ENCODE measurements around the gene SORCS1.

SORCS1 gene

DNA sequence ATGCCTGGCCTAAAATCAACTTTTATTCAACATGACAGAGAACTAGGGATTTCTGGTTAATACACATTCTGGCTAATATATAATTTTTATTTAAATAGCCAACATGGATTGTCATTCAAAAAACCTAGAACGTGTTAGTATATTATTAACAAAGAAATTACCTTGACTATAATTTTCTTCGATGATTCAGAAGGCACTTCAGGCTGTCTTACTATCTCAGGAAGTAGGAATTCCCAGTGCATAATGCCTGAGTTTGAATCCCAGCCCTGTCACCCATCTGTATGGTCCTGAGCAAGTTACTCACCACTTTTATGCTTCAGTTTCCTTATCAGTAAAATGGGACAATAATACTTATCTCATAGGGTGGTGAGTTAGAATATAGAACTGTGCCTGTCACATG lies 106.2 kb downstream of the SORCS1 start:
- H3K4me3 ChIP-seq (ENCODE audit: low read depth, low read length) = no peak overlapping the region
- no peak for DNase-seq (ENCODE audit: low read depth)

GRCh38 chr10:107056182-107056581 lies 108.3 kb downstream of the SORCS1 start:
- TF ChIP-seq CTCF (IDR thresholded peaks at IDR 0.05; ENCODE audit: control insufficient read depth, extremely low read depth, insufficient read depth) = no peak
- DNase-seq (ENCODE audit: low read depth) = no peak
- no peak overlapping the region for H3K4me3 ChIP-seq (ENCODE audit: low read depth, low read length)

More for the DNA sequence above, 106.2 kb downstream of the SORCS1 start:
- no peak for TF ChIP-seq CTCF (IDR thresholded peaks at IDR 0.05; ENCODE audit: control insufficient read depth, extremely low read depth, insufficient read depth)

DNA sequence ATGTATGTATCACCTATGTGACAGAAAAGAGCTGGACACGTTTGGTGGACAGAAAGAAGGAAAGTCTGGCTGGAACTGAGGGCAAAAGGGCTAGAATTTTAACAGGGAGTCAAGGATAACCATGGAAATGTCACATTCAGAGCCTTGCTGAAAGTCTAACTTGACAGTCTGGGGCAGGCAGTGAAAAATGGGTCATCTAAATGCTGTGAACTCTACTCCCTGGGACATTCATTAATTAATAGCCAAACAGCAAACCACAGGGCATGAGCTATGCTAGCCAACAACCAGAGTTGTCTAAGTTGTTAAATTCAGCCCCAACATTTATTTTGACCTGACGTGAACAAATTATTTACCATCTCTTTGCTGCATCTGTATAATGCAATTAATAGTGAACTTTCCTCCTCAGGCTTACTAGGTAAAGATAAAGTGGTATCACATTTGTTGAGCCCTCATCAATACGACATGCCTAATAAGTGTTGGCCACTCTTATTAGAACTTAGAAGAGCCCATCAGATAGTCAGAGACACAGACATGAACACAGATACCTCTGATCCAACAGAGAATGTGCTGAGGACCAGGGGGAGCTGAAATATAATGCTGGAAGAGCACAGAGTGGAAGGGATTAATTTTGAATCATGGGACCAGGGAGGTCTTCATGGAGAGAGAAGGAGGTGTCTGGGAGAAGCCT lies 109.9 kb downstream of the SORCS1 start:
- DNase-seq (ENCODE audit: low read depth) = no peak
- TF ChIP-seq CTCF (IDR thresholded peaks at IDR 0.05; ENCODE audit: control insufficient read depth, extremely low read depth, insufficient read depth) = no peak

DNA sequence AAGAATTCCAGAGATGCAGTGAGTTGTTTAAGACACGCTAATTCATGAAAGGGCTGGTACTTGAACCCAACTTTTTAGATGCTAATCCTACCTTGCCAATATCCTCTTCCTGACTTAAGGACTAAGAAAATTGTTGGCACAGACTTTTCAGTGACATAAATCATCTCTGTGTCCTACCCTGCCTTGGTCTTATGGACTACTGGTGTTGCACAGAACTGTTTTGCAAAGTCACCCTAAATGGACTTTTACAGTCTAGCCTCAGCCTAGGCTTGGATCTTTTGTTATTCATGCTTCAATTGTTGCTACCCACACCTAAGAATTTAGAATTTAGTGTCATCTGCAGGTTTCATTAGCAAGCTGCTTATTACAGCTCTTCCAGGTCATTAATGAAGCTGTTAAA lies 112.7 kb downstream of the SORCS1 start:
- no peak for DNase-seq (ENCODE audit: low read depth)
- TF ChIP-seq CTCF (IDR thresholded peaks at IDR 0.05; ENCODE audit: control insufficient read depth, extremely low read depth, insufficient read depth) = no peak
- no peak overlapping the region for H3K4me3 ChIP-seq (ENCODE audit: low read depth, low read length)

More for the DNA sequence above, 109.9 kb downstream of the SORCS1 start:
- H3K4me3 ChIP-seq (ENCODE audit: low read depth, low read length) = no peak overlapping the region

GRCh38 chr10:107043461-107043860 lies 121.0 kb downstream of the SORCS1 start:
- DNase-seq (ENCODE audit: low read depth) = no peak
- no peak for TF ChIP-seq CTCF (IDR thresholded peaks at IDR 0.05; ENCODE audit: control insufficient read depth, extremely low read depth, insufficient read depth)

DNA sequence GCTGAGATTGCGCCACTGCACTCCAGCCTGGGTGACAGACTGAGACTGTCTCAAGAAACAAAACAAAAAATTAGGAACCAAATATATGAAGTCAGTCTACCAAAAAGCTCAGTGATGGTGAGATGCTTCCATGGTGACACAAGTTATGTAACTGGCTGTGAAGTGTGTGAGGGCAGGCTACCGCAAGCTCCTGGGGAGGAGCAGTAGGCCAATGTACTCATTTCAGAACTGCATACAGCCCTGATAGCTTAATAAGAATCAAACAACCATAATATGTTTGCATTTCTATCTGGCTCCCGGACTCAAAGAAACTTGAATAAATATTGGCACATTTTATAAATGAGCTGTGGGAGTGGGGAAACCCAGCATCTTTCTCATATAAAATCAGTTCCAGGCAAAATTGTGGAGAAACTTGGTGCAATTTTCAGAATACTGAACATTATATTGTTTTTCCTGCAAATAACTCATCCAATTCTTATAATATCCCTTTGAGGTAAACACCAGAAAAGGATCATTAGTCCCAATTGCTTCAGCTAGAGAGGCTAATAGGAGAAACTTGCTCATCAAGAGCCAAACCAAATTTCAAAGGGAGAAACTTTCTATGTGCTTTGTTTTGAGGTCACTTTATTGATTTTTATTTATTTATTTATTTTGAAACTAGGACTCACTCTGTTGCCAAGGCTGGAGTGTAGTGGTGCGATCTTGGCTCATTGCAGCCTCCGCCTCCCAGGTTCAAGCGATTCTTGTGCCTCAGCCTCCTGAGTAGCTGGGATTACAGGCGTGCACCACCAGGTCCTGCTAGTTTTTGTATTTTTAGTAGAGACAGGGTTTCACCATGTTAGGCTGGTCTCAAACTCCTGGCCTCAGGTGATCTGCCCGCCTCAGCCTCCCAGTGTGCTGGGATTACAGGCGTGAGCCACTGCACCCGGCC lies 127.0 kb downstream of the SORCS1 start:
- TF ChIP-seq CTCF (IDR thresholded peaks at IDR 0.05; ENCODE audit: control insufficient read depth, extremely low read depth, insufficient read depth) = no peak
- no peak for DNase-seq (ENCODE audit: low read depth)
- no peak overlapping the region for H3K4me3 ChIP-seq (ENCODE audit: low read depth, low read length)

More at GRCh38 chr10:107043461-107043860, 121.0 kb downstream of the SORCS1 start:
- no peak overlapping the region for H3K4me3 ChIP-seq (ENCODE audit: low read depth, low read length)

Data from LNCaP clone FGC (cell line).